SJCRH30 (cell line): Measurements from ENCODE around the gene EGR2. TPM values are rescaled to one million over a fixed set of nuclear protein-coding genes. Genes with fewer than 3 reads are reported as not detected.
"Not testable (repeated sequence)": the region's sequence is repeated elsewhere in the genome, so short reads cannot be mapped to it uniquely, and the experiment has no call there.

Source experiments
- DNase-seq, 2 experiments: peaks; one replicate each; pipeline ENCODE4 v3.0.0-alpha.2; 2015 to 2020
- H3K27ac ChIP-seq: fragments of 250-450 bp; sonication (Bioruptor Pico); 2 replicates; pipeline ENCODE4 v1.5.1; 2020; ENCODE audit warnings: mild to moderate bottlenecking, moderate library complexity
- H3K27me3 ChIP-seq: fragments of 250-450 bp; sonication (Bioruptor Pico); 2 replicates; pipeline ENCODE4 v1.5.1; 2020; ENCODE audit warnings: mild to moderate bottlenecking, moderate library complexity
- H3K36me3 ChIP-seq: fragments of 250-450 bp; sonication (Bioruptor Pico); 2 replicates; pipeline ENCODE4 v1.5.1; 2020; ENCODE audit warnings: mild to moderate bottlenecking, moderate library complexity
- H3K4me1 ChIP-seq: fragments of 250-450 bp; sonication (Bioruptor Pico); 2 replicates; pipeline ENCODE4 v1.5.1; 2020; ENCODE audit warnings: mild to moderate bottlenecking, moderate library complexity
- H3K4me3 ChIP-seq: fragments of 250-450 bp; sonication (Bioruptor Pico); 2 replicates; pipeline ENCODE4 v1.5.1; 2020; ENCODE audit warnings: mild to moderate bottlenecking, moderate library complexity
- H3K9me3 ChIP-seq: fragments of 250-450 bp; sonication (Bioruptor Pico); replicated peaks from 2 replicates; pipeline ENCODE4 v1.5.1; 2020; ENCODE audit warnings: mild to moderate bottlenecking, moderate library complexity
- total RNA-seq: library from RNA; depleted of rRNA; stranded (reverse); fragments of >200 nt; shearing (Covaris generic); gene quantifications from 2 replicates; pipeline ENCODE4 v1.2.3, GENCODE V29; 2014

The EGR2 gene
- total RNA-seq, 1 experiment from 2014 or later = 1.3 TPM

DNA sequence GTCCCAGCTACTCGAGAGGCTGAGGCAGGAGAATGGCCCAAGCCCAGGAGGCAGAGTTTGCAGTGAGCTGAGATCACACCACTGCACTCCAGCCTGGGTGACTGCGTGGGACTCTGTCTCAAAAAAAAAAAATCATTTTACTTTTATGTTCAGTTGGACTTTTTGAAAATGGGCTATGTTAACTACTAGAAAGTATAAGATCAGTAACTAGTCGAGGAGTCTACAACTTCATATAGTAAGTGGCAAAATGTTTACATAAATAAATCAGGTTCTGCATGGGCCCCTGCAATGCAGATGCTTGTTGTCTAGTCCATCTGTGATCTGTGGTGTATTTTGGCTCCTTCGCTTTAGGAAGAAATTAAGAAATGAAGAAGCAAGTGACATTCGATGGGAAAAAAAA lies 23.9 kb downstream of the EGR2 start:
- Histone ChIP-seq H3K36me3 (no peaks in the 10 kb centered on the region), H3K9me3 (no peaks in the 10 kb centered on the region), H3K27me3 (no peaks in the 10 kb centered on the region), H3K27ac (no peak overlapping the region), H3K4me1 (peaks cover 7% of the 10 kb centered on the region; the same call in 1 of the 2 replicates), H3K4me3 (no peak overlapping the region)
- DNase-seq = no peak

GRCh38 chr10:62790571-62790970 lies 25.6 kb downstream of the EGR2 start:
- no peak for DNase-seq
- Histone ChIP-seq H3K36me3 (no peaks in the 10 kb centered on the region), H3K27me3 (no peaks in the 10 kb centered on the region), H3K4me3 (no peak overlapping the region), H3K9me3 (no peaks in the 10 kb centered on the region), H3K27ac (no peak overlapping the region), H3K4me1 (peaks cover 7% of the 10 kb centered on the region; the same call in 1 of the 2 replicates)

- Histone ChIP-seq H3K9me3 (no peaks in the 10 kb centered on the region), H3K4me1 (peaks cover 7% of the 10 kb centered on the region; the same call in 1 of the 2 replicates), H3K36me3 (no peaks in the 10 kb centered on the region), H3K27me3 (no peaks in the 10 kb centered on the region), H3K27ac (no peak overlapping the region), H3K4me3 (no peak overlapping the region)
- no peak for DNase-seq
These were observed 26.1 kb downstream of the EGR2 start for GRCh38 chr10:62790019-62790555.

- Histone ChIP-seq H3K27me3 (no peaks in the 10 kb centered on the region), H3K9me3 (no peaks in the 10 kb centered on the region), H3K4me3 (no peak overlapping the region), H3K4me1 (peaks cover 7% of the 10 kb centered on the region; the same call in 1 of the 2 replicates), H3K27ac (peak overlapping the region; percentile 9; the same call in 1 of the 2 replicates), H3K36me3 (no peaks in the 10 kb centered on the region)
- DNase-seq = peak; percentile 41 to 45
These were observed 27.2 kb downstream of the EGR2 start for GRCh38 chr10:62788861-62789467.

GRCh38 chr10:62788285-62788684 lies 27.9 kb downstream of the EGR2 start:
- not testable (repeated sequence) for H3K4me1 ChIP-seq, H3K4me3 ChIP-seq, H3K36me3 ChIP-seq, H3K27ac ChIP-seq, DNase-seq, H3K27me3 ChIP-seq, H3K9me3 ChIP-seq

DNA sequence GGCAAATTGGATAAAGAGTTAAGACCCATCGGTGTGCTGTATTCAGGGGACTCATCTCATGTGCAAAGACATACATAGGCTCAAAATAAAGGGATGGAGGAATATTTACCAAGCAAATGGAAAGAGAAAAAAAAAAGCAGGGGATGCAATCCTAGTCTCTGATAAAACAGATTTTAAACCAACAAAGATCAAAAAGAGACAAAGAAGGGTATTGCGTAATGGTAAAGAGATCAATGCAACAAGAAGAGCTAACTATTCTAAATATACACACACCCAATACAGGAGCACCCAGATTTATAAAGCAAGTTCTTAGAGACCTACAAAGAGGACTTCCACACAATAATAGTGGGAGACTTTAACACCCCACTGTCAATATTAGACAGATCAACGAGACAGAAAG lies 31.6 kb downstream of the EGR2 start:
- not testable (repeated sequence) for H3K9me3 ChIP-seq, DNase-seq, H3K27ac ChIP-seq, H3K36me3 ChIP-seq, H3K4me3 ChIP-seq, H3K27me3 ChIP-seq, H3K4me1 ChIP-seq

GRCh38 chr10:62779487-62780248 lies 36.5 kb downstream of the EGR2 start:
- Histone ChIP-seq H3K27me3 (no peaks in the 10 kb centered on the region), H3K9me3 (no peaks in the 10 kb centered on the region), H3K27ac (no peak overlapping the region), H3K4me3 (no peak overlapping the region), H3K36me3 (no peaks in the 10 kb centered on the region), H3K4me1 (peaks cover 5% of the 10 kb centered on the region; the same call in 1 of the 2 replicates)
- DNase-seq = peak; percentile 15 to 42

DNA sequence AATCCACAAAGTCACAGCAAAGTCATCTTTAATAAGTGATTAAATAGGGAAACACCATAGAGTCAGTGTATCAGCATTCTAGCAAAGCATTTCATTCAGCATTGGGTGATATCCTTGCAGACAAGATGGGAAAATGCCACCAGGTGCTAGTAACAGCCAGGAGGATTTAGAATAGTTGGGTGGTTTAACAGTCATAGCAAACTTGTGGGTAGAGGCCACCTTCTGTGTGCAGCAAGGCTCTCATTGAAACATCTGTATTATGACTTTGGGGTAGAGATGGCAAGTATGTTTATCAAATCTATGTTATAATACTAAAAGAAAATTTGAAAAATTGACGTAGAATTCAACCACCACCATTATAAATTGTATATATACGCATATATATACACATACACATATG lies 38.0 kb downstream of the EGR2 start:
- H3K27me3 ChIP-seq = no peaks in the 10 kb centered on the region
- peaks cover 5% of the 10 kb centered on the region; the same call in 1 of the 2 replicates for H3K4me1 ChIP-seq
- H3K9me3 ChIP-seq = no peaks in the 10 kb centered on the region
- H3K27ac ChIP-seq = no peak overlapping the region
- H3K36me3 ChIP-seq = no peaks in the 10 kb centered on the region
- H3K4me3 ChIP-seq = no peak overlapping the region
- no peak for DNase-seq

- Histone ChIP-seq H3K27ac (peak overlapping the region; percentile 23; the same call in 1 of the 2 replicates), H3K9me3 (no peaks in the 10 kb centered on the region), H3K4me1 (peaks cover 6% of the 10 kb centered on the region; the same call in 1 of the 2 replicates), H3K4me3 (peak overlapping the region; percentile 21), H3K27me3 (no peaks in the 10 kb centered on the region), H3K36me3 (no peaks in the 10 kb centered on the region)
- peak in 1 of 2 experiments; percentile 49 for DNase-seq
These were observed 43.8 kb downstream of the EGR2 start for GRCh38 chr10:62772186-62772974.

DNA sequence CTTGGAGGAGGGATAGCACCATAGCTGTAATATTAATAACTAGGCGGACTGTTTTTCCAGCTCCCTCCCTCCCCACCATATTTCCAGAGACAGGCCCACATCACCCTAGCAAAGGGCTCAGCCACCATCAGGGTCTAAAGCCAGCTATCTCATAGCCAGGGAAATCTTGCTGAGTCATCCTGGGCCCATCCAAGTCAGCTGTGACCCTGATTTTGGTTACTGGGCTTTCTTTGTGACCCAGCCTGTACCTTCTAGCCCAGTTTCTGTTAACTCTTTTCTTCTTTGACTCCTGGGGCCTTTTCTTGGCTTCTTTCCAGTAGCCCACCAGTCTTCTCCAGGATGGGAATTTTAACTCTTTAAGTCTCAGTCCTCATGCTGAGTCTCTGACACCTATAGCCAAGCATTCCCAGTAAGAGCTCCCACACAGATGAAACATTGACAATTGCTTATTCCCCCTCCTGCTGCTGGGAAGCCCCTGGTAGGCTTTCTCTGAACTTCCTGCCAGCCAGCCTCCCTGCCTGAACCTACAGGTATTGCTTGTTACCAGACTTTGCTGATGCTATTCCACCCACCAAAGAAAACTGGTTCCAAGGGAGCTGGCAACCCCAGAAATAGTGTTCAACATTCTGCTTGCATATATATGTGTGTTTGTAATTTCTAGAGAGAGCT lies 46.5 kb downstream of the EGR2 start:
- no peaks in the 10 kb centered on the region for H3K27me3 ChIP-seq

DNA sequence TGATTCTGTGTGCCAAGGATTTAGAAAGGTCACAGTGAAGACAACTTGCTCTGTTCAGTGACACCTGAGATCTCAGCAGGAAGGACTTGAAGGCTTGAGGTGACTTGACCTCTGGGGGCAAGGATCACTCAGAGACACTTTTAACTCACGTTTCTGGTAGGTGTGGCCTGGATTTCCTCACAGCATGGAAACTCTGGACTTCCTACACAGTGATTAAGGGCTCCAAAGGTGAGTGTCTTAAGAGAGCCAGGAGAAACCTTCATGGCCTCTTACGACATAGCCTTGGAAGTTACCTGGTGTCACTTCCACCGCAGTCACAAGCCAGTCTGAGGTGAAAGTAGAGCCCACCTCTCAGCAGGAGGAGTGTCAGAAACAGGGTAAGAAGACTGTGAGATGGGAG lies 49.8 kb downstream of the EGR2 start:
- H3K36me3 ChIP-seq = no peaks in the 10 kb centered on the region
- no peak overlapping the region for H3K4me3 ChIP-seq
- no peak for DNase-seq
- no peaks in the 10 kb centered on the region for H3K9me3 ChIP-seq
- no peaks in the 10 kb centered on the region for H3K27me3 ChIP-seq
- H3K27ac ChIP-seq = no peak overlapping the region
- peaks cover 3% of the 10 kb centered on the region; the same call in 1 of the 2 replicates for H3K4me1 ChIP-seq

More for the DNA sequence above, 46.5 kb downstream of the EGR2 start:
- Histone ChIP-seq H3K4me1 (peaks cover 6% of the 10 kb centered on the region; the same call in 1 of the 2 replicates), H3K27ac (no peak overlapping the region), H3K36me3 (no peaks in the 10 kb centered on the region), H3K4me3 (no peak overlapping the region), H3K9me3 (no peaks in the 10 kb centered on the region)
- DNase-seq = no peak

- Histone ChIP-seq H3K27ac (no peak overlapping the region), H3K27me3 (no peaks in the 10 kb centered on the region), H3K9me3 (no peaks in the 10 kb centered on the region), H3K36me3 (no peaks in the 10 kb centered on the region), H3K4me3 (no peak overlapping the region), H3K4me1 (peaks cover 3% of the 10 kb centered on the region; the same call in 1 of the 2 replicates)
- DNase-seq = no peak
These were observed 50.4 kb downstream of the EGR2 start for GRCh38 chr10:62765726-62766125.

- Histone ChIP-seq H3K27me3 (no peaks in the 10 kb centered on the region), H3K9me3 (no peaks in the 10 kb centered on the region), H3K36me3 (no peaks in the 10 kb centered on the region), H3K4me3 (no peak overlapping the region), H3K27ac (no peak overlapping the region), H3K4me1 (peaks cover 11% of the 10 kb centered on the region)
- DNase-seq = no peak
These were observed 52.2 kb downstream of the EGR2 start for GRCh38 chr10:62764011-62764410.

- no peak for DNase-seq
- H3K27ac ChIP-seq = no peak overlapping the region
- no peaks in the 10 kb centered on the region for H3K9me3 ChIP-seq
- H3K4me3 ChIP-seq = no peak overlapping the region
- no peaks in the 10 kb centered on the region for H3K27me3 ChIP-seq
- no peaks in the 10 kb centered on the region for H3K36me3 ChIP-seq
- H3K4me1 ChIP-seq = peaks cover 11% of the 10 kb centered on the region
These were observed 53.0 kb downstream of the EGR2 start for GRCh38 chr10:62763155-62763554.
